HEK293T (cell line): ENCODE measurements around the gene LCN15.

ENCODE experiments used
- CTBP1 ChIP-seq: fragments of 450-650 bp; IDR thresholded peaks from 2 replicates; pipeline ENCODE4 v1.6.1; 2016; ENCODE audit warnings: borderline replicate concordance
- ELF4 ChIP-seq: fragments of 450-650 bp; IDR thresholded peaks from 2 replicates; pipeline ENCODE4 v1.6.1; 2017; ENCODE audit warnings: antibody characterized with exemption
- FOXA1 ChIP-seq: fragments of 450-650 bp; IDR thresholded peaks from 2 replicates; pipeline ENCODE4 v1.6.1; 2016; ENCODE audit warnings: mild to moderate bottlenecking
- FOXK2 ChIP-seq: fragments of 450-650 bp; IDR thresholded peaks from 2 replicates; pipeline ENCODE4 v1.6.1; 2016; ENCODE audit warnings: mild to moderate bottlenecking
- HDGF ChIP-seq: fragments of 450-650 bp; IDR thresholded peaks from 2 replicates; pipeline ENCODE4 v1.6.1; 2017; ENCODE audit warnings: antibody characterized with exemption, borderline replicate concordance
- L3MBTL2 ChIP-seq: fragments of 450-650 bp; conservative IDR thresholded peaks from 2 replicates; pipeline ENCODE4 v1.6.1; 2016; ENCODE audit warnings: mild to moderate bottlenecking
- LEF1 ChIP-seq: fragments of 450-650 bp; IDR thresholded peaks from 2 replicates; pipeline ENCODE4 v1.6.1; 2017; ENCODE audit warnings: mild to moderate bottlenecking, borderline replicate concordance
- NFRKB ChIP-seq: fragments of 450-650 bp; IDR thresholded peaks from 2 replicates; pipeline ENCODE4 v1.6.1; 2016; ENCODE audit warnings: mild to moderate bottlenecking, moderate library complexity
- SP1 ChIP-seq: fragments of 450-650 bp; IDR thresholded peaks from 2 replicates; pipeline ENCODE4 v1.6.1; 2017
- SUZ12 ChIP-seq: fragments of 450-650 bp; IDR thresholded peaks from 2 replicates; pipeline ENCODE4 v1.6.1; 2016; ENCODE audit warnings: mild to moderate bottlenecking
- TARDBP ChIP-seq: fragments of 450-650 bp; IDR thresholded peaks from 2 replicates; pipeline ENCODE4 v1.6.1; 2016

GRCh38 chr9:136726631-136727191, 37.6 kb downstream of the LCN15 start:
- TF ChIP-seq SUZ12 (no peak), SP1 (no peak), ELF4 (no peak), FOXK2 (no peak), L3MBTL2 (no peak), CTBP1 (no peak), LEF1 (no peak), FOXA1 (no peak), NFRKB (no peak), TARDBP (no peak), HDGF (no peak)
